ENCODE measurements around the gene LEFTY1. TPM values are rescaled to one million over a fixed set of nuclear protein-coding genes. Genes with fewer than 3 reads are reported as not detected.

The LEFTY1 gene
- total RNA-seq, 1 experiment from 2014 or later: not detected

- POLR2A ChIA-PET: no interaction called here
Observed at GRCh38 chr1:225846331-225847310, 42.3 kb downstream of the LEFTY1 start.

GRCh38 chr1:225845571-225846259, 43.2 kb downstream of the LEFTY1 start:
- POLR2A ChIA-PET: no interaction called here
- in situ Hi-C loops (cut with HindIII; ENCODE audit: low pct_unique_long_range_greater_than_20kb, low sequenced_read_pairs) (no loop called here), intact Hi-C loops (cut with micrococcal nuclease; ENCODE audit: unreplicated experiment) (loop anchor here (2.0 to 5.0 kb wide), 2 partner anchors 68 to 371 kb away; partner anchors contain the start of gene SRP9)
- BruUV-seq (replicated peaks): no TSS peak
- peak; percentile 89 for ATAC-seq
- Histone ChIP-seq H3K4me1 (ENCODE audit: control insufficient read depth, insufficient read depth, low read length) (0 out of 2 replicates have a peak, but pooled peaks cover 5% of the 10 kb centered on the region), H3K4me3 (ENCODE audit: low read depth in 2 of 2, low read length in 2 of 2) (no peak overlapping the region), H3K9me3 (ENCODE audit: control insufficient read depth, insufficient read depth, low read depth, low read length) (no peaks in the 10 kb centered on the region), H3K27ac (ENCODE audit: low read length) (no peak overlapping the region), H3K27me3 (ENCODE audit: control insufficient read depth, insufficient read depth, low read length) (no peaks in the 10 kb centered on the region), H3K36me3 (ENCODE audit: control insufficient read depth, insufficient read depth, low read length) (no peaks in the 10 kb centered on the region)
- CTCF ChIA-PET: interaction anchor here (0.6 kb wide), 1 partner anchor 81 kb away, joined by 4 read pairs; no protein-coding TSS in a partner anchor
- TF ChIP-seq, protein P1, sequence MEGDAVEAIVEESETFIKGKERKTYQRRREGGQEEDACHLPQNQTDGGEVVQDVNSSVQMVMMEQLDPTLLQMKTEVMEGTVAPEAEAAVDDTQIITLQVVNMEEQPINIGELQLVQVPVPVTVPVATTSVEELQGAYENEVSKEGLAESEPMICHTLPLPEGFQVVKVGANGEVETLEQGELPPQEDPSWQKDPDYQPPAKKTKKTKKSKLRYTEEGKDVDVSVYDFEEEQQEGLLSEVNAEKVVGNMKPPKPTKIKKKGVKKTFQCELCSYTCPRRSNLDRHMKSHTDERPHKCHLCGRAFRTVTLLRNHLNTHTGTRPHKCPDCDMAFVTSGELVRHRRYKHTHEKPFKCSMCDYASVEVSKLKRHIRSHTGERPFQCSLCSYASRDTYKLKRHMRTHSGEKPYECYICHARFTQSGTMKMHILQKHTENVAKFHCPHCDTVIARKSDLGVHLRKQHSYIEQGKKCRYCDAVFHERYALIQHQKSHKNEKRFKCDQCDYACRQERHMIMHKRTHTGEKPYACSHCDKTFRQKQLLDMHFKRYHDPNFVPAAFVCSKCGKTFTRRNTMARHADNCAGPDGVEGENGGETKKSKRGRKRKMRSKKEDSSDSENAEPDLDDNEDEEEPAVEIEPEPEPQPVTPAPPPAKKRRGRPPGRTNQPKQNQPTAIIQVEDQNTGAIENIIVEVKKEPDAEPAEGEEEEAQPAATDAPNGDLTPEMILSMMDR (IDR thresholded peaks at IDR 0.05): peak; percentile 88
- TF ChIP-seq POLR2AphosphoS5 (IDR thresholded peaks at IDR 0.05; ENCODE audit: low read depth, low read length) (no peak), TCF7L2 (IDR thresholded peaks at IDR 0.05; ENCODE audit: low read depth, low read length) (no peak), SIN3A (IDR thresholded peaks at IDR 0.05; ENCODE audit: borderline replicate concordance, insufficient read depth, low read depth, low read length) (no peak)
- TF ChIP-seq, protein P2, sequence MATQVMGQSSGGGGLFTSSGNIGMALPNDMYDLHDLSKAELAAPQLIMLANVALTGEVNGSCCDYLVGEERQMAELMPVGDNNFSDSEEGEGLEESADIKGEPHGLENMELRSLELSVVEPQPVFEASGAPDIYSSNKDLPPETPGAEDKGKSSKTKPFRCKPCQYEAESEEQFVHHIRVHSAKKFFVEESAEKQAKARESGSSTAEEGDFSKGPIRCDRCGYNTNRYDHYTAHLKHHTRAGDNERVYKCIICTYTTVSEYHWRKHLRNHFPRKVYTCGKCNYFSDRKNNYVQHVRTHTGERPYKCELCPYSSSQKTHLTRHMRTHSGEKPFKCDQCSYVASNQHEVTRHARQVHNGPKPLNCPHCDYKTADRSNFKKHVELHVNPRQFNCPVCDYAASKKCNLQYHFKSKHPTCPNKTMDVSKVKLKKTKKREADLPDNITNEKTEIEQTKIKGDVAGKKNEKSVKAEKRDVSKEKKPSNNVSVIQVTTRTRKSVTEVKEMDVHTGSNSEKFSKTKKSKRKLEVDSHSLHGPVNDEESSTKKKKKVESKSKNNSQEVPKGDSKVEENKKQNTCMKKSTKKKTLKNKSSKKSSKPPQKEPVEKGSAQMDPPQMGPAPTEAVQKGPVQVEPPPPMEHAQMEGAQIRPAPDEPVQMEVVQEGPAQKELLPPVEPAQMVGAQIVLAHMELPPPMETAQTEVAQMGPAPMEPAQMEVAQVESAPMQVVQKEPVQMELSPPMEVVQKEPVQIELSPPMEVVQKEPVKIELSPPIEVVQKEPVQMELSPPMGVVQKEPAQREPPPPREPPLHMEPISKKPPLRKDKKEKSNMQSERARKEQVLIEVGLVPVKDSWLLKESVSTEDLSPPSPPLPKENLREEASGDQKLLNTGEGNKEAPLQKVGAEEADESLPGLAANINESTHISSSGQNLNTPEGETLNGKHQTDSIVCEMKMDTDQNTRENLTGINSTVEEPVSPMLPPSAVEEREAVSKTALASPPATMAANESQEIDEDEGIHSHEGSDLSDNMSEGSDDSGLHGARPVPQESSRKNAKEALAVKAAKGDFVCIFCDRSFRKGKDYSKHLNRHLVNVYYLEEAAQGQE (IDR thresholded peaks at IDR 0.05; ENCODE audit: insufficient read depth in 1 of 2, low read depth in 2 of 2, low read length in 1 of 2): no peak
- peak; percentile 10 for DNase-seq (ENCODE audit: low read depth, low spot score)

More at GRCh38 chr1:225846331-225847310, 42.3 kb downstream of the LEFTY1 start:
- in situ Hi-C loops (cut with HindIII; ENCODE audit: low pct_unique_long_range_greater_than_20kb, low sequenced_read_pairs): no loop called here
- no peak for DNase-seq (ENCODE audit: low read depth, low spot score)
- no peaks in the 10 kb centered on the region for H3K36me3 ChIP-seq (ENCODE audit: control insufficient read depth, insufficient read depth, low read length)
- ATAC-seq: no peak
- H3K9me3 ChIP-seq (ENCODE audit: control insufficient read depth, insufficient read depth, low read depth, low read length): no peaks in the 10 kb centered on the region
- intact Hi-C loops (cut with micrococcal nuclease; ENCODE audit: unreplicated experiment): loop anchor here (5.0 kb wide), 1 partner anchor 69 kb away; the partner anchor contains the start of gene SRP9
- CTCF ChIA-PET: no interaction called here
- no peak for TF ChIP-seq TCF7L2 (IDR thresholded peaks at IDR 0.05; ENCODE audit: low read depth, low read length)
- H3K4me1 ChIP-seq (ENCODE audit: control insufficient read depth, insufficient read depth, low read length): 0 out of 2 replicates have a peak, but pooled peaks cover 5% of the 10 kb centered on the region
- no peaks in the 10 kb centered on the region for H3K27me3 ChIP-seq (ENCODE audit: control insufficient read depth, insufficient read depth, low read length)
- H3K4me3 ChIP-seq (ENCODE audit: low read depth in 2 of 2, low read length in 2 of 2): no peak overlapping the region
- no peak overlapping the region for H3K27ac ChIP-seq (ENCODE audit: low read length)
- BruUV-seq (replicated peaks): no TSS peak

Data from Panc1 (cell line).